GM21825 (cell line): ENCODE measurements around the gene HS3ST5.

Experiments
- ATAC-seq: cut with Tn5 transposase; IDR thresholded peaks from one replicate; pipeline ENCODE4 v1.9.1; 2021; ENCODE audit warnings: mild to moderate bottlenecking, moderate library complexity; ENCODE audit not compliant: unreplicated experiment

HS3ST5 gene

GRCh38 chr6:114342826-114343781, at the start of gene HS3ST5:
HS3ST5 (minus strand) TSS chr6:114343023; CDS start chr6:114062845, 280,178 bp downstream.
- ATAC-seq, result no peak

GRCh38 chr6:114390176-114390575, 47.4 kb upstream of the HS3ST5 start:
- ATAC-seq, result no peak

DNA sequence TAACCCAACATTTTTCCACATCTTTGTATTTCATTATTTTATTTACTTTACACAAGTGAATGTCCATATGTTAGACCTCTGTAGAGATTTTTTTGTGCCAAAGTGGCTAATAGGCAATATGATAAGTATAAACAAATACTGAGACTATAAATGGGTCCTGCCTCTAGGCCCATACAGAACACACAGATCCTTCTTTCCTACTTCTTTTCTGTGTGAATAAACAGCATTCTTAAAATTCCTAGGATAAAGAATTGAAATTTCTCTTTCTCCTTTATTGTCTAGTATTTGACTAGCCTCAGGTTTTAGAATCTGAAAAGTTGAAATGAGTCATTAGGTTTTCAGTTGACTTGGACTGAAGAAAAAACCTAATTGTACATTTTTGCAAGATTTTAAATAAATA, 46.3 kb upstream of the HS3ST5 start:
- ATAC-seq, result no peak

GRCh38 chr6:114382406-114382805, 39.6 kb upstream of the HS3ST5 start:
- no peak for ATAC-seq

- ATAC-seq, result no peak
Observed at GRCh38 chr6:114377881-114378280, 35.1 kb upstream of the HS3ST5 start.

DNA sequence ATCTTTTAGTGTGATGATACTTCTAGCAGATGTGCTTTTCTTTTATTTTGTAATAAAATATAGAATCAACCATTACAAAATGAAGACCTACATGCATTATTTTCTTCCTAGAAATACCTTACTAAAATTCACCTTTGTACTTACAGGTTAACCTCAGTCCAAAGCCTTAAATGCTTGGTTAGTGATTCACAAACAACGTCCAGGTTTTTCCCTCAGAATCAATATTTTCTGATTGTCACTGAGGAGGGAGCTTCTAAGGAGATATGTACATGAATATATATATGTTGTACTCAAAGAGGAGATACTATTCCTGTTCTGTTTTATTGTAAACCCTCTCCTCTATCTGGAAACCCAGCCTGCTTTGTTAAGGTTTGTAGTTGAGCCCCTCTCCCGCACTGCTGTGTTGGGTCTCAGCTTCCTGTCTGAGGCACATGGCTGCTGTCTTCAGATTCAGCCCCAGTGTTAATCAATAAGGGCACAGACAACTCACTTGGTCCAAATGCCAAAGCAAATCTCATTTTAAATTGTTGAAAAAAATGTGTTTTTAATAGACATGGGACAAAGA, 33.9 kb upstream of the HS3ST5 start:
- ATAC-seq, result no peak

- no peak for ATAC-seq
Observed at GRCh38 chr6:114375541-114376192, 32.8 kb upstream of the HS3ST5 start.

- ATAC-seq, result no peak
Observed at GRCh38 chr6:114367315-114367961, 24.6 kb upstream of the HS3ST5 start.

GRCh38 chr6:114366899-114367298, 24.1 kb upstream of the HS3ST5 start:
- ATAC-seq, result no peak

GRCh38 chr6:114364301-114364700, 21.5 kb upstream of the HS3ST5 start:
- ATAC-seq, result no peak

- ATAC-seq, result no peak
Observed at GRCh38 chr6:114362957-114363356, 20.1 kb upstream of the HS3ST5 start.

- ATAC-seq, result no peak
Observed at GRCh38 chr6:114362396-114362795, 19.6 kb upstream of the HS3ST5 start.

DNA sequence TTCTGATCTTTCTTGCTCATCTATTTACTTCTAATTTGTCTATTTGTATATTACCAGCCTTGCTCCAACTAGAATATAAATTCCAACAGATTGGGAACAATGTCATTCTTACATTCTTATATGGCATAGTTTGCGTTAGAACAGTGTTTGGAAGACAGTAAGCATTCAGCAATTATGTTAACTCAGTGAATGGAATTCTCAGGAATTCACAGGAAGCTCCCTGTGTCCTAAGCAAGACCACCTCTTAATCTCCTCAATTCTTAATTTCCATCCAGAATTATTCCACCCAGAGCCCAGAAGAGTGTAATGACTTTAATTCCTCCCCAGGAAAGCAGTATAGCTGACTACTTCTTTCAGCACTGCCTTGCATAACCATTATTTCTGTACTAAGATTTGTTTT, 18.2 kb upstream of the HS3ST5 start:
- ATAC-seq, result no peak

DNA sequence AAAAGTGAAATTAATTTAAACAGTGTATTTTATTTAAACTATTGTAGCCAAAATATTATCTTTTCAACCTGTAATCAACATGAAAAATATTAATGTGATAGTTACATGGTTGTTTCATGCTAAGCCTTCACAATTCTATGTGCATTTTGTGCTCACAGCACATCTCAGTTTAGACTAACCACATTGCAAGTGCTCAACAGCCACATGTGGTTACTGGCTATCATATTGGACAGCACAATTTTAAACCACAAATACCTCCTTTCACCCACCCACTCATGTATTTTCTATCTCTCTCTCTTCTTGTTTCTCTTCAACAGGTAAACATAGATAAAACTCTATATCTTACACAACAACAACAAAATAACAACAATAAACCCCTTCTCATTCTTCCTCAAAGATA, 12.5 kb upstream of the HS3ST5 start:
- ATAC-seq, result no peak

- no peak for ATAC-seq
Observed at GRCh38 chr6:114354482-114354881, 11.7 kb upstream of the HS3ST5 start.

GRCh38 chr6:114346451-114346850, 3.6 kb upstream of the HS3ST5 start:
- no peak for ATAC-seq

GRCh38 chr6:114344971-114345275, 2.1 kb upstream of the HS3ST5 start:
- ATAC-seq, result no peak

DNA sequence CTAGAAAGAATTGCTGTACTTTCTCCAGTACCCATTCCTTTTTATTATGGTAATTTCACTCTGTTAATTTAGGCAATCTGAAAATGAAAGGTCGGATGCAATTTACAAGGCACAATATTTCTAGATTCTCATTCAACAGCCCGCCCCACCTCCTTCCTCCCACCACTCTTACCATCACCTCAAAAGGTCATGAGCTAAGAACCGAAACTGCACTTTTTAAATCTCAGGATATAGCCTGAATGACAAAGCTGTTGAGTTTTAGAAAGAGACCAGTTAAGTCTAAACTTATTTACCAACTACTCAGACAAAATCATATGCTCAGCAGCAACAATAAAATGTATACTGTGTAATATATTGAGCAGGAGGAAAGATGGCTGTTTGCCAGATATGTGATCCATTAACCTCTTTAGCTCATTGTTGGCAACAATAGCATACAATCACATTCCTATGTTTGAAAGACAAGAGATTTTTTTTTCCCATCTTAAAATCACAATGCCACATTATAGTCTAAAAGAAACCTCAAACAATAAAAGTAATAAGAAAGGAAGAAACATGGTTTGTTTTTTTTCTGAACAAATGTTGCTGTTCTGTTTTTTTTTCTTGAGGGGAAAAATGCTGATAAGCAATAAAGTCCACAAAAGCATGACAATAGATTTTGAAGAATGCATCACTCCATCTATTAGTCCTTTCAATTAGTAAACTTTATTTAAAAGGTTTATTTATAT, 1.6 kb upstream of the HS3ST5 start:
- ATAC-seq, result no peak

GRCh38 chr6:114343782-114344144, 940 bp upstream of the HS3ST5 start:
- no peak for ATAC-seq

- ATAC-seq, result no peak
Observed at GRCh38 chr6:114342086-114342825, 567 bp downstream of the HS3ST5 start.
